Suprapubic skin (tissue), 3 donors: ENCODE data around the gene SDR39U1.

Source experiments
- EP300 ChIP-seq: sonication (generic); formaldehyde crosslinking; IDR thresholded peaks from one replicate; pipeline ENCODE4 v1.6.1; 2017; ENCODE audit warnings: antibody characterized with exemption
- TF ChIP-seq, protein P1 (sequence below), 2 donors: fragments of 200-600 bp in 1 of 2; fragments of 450-650 bp in 1 of 2; sonication (generic) in 1 of 2; IDR thresholded peaks; one replicate each; pipeline ENCODE4 v1.5.1; 2016 to 2019; ENCODE audit warnings: antibody characterized with exemption in 2 of 2, mild to moderate bottlenecking in 1 of 2, moderate library complexity in 1 of 2

DNA sequence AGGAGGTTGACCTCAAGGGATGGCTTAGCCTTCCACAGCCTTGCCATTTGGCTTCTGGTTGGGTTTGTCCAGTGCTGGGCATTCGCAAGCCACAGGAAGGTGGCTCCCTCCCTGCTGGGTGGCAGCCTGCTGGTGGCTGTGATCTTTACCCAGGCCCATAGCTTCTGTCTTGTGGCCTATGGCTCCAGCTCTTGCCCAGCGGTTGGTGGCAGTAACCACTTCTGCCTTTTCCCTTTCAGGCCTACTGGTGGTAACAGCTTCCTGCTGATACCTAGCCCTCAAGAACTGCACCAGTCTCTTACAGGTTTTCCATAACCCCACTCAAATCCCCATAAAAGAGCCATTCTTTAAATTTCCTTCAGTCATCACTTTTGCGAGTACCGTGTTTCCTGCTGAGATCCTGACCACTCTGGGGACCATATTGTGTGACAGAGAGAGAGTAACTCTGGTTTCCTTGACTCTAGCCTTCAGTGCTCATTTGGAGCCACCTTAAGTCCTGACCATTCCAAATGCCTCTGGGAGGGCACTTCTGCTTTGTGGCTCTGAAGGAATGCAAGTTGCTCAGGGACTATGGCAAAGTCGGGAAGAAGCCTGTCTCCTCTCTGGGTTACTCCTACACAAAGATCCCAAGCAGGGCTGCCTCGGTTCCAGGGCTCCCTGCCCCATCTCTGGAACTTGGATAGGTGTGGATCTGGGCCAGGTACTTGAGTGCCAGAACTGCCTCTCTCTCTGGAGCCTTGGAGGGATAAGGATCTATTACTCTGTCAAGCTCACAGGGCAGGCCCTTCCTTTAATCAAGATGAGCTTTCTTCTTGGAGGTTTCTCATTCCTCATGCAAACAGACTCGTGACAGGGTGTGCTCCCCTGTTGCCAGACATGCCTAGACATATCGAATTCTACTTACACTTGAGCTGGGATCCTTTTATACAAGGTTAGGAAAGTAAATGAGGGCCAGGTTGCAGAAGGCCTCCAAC is 46.7 kb downstream of the SDR39U1 start:
- no peak for TF ChIP-seq EP300
- TF ChIP-seq, protein P1, sequence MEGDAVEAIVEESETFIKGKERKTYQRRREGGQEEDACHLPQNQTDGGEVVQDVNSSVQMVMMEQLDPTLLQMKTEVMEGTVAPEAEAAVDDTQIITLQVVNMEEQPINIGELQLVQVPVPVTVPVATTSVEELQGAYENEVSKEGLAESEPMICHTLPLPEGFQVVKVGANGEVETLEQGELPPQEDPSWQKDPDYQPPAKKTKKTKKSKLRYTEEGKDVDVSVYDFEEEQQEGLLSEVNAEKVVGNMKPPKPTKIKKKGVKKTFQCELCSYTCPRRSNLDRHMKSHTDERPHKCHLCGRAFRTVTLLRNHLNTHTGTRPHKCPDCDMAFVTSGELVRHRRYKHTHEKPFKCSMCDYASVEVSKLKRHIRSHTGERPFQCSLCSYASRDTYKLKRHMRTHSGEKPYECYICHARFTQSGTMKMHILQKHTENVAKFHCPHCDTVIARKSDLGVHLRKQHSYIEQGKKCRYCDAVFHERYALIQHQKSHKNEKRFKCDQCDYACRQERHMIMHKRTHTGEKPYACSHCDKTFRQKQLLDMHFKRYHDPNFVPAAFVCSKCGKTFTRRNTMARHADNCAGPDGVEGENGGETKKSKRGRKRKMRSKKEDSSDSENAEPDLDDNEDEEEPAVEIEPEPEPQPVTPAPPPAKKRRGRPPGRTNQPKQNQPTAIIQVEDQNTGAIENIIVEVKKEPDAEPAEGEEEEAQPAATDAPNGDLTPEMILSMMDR (IDR thresholded peaks at IDR 0.05): no peak
